HG02610 (cell line): ENCODE data around the gene ATP6V1B1.

Experiments used
- ATAC-seq: cut with Tn5 transposase; IDR thresholded peaks from one replicate; pipeline ENCODE4 v1.9.1; 2021; ENCODE audit warnings: mild to moderate bottlenecking, moderate library complexity; ENCODE audit not compliant: unreplicated experiment

ATP6V1B1 gene

DNA sequence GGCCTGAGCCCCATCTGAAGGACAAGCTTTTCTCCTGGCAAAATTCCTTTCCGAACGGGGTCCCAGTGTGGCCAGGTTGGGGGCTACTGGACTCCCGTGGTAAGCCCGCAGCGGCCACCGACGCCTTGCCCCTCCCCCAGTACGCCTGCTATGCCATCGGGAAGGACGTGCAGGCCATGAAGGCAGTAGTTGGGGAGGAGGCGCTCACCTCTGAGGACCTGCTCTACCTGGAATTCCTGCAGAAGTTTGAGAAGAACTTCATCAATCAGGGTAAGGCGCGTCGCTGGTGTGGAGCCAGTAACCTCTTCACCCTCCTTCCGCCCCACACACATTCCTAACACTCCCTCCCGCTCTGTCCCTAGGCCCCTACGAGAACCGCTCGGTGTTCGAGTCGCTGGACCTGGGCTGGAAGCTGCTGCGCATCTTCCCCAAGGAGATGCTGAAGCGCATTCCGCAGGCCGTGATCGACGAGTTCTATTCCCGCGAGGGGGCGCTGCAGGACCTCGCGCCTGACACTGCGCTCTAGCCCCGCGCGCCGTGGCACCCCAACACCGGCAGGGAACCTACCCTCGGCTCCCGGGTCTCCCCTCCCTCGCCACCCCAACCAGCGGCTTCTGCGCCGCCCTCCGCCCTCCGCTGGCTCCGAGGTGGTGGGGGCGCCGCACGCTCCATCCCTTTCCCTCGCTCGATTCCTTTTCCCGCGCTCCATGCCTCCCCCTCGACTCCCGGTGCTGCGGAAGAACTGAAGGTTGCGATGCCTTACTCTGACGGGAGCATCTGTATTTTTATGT is 29.1 kb downstream of the ATP6V1B1 start:
- peak; percentile 73 for ATAC-seq

DNA sequence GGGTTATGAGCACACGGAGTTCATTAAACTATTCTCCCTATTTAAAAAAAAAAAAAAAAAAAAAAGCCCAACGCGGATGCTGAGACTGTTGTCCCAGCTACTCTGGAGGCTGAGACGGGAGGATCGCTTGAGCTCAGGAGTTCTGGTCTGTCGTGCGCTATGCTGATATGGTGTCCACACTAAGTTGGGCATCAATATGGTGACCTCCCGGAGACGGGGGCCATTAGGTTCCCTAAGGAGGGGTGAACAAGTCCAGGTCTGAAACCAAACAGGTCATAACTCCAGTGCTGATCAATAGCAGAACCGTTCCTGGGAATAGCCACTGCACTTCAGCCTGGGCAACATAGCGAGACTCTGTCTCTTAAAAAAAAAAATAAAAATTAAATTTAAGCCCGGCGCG is 29.8 kb downstream of the ATP6V1B1 start:
- ATAC-seq = no peak

DNA sequence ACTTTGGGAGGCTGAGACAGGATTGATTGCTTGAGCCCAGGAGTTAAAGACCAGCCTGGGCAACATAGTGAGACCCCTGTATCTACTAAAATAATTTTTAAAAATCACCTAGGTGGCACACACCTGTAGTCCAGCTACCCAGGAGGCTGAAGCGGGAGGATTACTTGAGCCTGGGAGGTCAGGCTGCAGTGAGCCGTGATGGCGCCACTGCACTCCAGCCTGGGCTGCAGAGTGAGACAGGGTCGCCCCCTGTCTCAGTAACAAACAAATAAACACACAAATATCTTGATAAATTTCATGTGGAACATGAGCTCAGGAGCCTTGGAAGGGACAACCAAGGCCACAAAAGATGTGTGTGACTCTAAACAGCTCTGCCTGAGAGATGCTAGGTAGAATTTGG is 31.0 kb downstream of the ATP6V1B1 start:
- no peak for ATAC-seq

DNA sequence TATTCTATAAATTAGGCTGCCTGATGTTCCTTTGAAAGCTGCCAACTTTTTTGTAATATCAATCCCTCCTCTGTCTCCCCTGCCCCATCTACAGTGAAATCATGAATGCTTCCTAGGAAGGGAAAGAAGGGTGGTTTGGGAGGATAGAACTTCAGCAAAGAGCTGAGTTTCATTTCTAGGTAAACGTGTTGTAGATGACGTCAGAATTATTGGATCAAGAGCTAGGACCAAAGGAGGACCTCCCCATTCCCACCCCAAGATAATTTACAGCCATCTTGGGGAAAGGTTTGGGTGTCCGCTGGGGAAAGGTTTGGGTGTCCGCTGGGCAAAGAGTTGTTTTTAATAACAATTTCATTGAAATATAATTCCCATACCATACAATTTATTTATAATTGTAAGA is 31.5 kb downstream of the ATP6V1B1 start:
- no peak for ATAC-seq

DNA sequence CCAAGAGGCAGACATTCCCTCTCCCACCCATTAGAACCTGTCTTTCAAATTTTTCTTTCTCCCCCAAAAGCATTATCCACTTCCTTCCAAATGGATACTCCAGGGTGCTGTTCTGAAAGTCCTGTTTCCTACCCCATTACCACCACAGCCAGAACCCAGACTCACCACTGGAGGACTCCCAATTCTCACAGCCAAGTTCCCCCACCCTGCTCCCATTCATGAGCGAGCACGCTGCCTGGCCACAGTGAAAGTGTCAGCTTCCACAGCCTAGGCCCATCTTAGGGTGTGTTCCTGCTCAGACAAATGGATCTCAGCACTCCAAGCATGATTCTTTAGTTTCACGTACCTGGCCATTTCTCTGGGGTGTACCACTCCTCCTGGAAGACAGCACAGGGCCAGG is 38.9 kb downstream of the ATP6V1B1 start:
- no peak for ATAC-seq

DNA sequence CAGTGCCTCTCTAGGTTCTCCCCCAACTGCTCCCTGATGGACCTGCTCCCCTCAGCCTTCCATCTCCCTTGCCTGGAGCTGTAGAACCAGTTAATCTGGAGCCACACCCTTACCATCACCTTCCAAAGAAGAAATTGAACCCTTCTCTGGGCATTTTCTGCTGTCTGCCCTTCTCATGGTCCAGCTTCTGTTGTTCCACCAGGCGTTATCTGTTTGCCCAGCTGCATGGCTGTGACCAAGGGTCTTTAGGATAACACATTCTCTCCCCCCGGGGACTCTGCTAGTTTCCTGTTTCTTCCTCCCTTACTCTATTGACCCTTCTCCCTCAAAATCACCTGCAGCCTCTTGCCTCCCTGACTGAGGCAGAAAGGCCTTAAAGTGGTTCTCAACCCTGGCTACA is 39.5 kb downstream of the ATP6V1B1 start:
- ATAC-seq = no peak

DNA sequence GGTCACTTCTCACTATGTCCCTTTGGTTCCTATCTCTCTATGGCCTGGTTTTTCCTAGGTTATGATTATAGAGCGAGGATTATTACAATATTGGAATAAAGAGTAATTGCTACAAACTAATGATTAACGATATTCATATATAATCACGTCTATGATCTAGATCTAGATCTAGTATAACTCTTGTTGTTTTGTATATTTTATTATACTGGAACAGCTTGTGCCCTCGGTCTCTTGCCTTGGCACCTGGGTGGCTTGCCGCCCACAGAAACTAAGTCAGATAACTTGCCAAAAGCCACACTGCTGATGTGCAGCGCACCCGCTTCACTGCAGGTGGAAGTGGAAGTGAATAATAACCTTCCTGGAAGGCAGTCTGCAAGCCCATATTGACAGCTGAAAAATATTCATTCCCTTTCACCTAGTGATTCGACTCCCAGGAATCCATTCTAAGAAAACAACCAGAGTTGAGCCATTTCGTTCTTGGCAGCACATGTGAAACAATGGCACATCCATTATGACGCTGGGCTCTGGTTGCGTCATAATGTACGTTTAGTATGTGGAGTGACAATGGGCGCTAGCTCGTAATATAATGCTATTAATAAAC is 42.0 kb downstream of the ATP6V1B1 start:
- ATAC-seq = no peak

DNA sequence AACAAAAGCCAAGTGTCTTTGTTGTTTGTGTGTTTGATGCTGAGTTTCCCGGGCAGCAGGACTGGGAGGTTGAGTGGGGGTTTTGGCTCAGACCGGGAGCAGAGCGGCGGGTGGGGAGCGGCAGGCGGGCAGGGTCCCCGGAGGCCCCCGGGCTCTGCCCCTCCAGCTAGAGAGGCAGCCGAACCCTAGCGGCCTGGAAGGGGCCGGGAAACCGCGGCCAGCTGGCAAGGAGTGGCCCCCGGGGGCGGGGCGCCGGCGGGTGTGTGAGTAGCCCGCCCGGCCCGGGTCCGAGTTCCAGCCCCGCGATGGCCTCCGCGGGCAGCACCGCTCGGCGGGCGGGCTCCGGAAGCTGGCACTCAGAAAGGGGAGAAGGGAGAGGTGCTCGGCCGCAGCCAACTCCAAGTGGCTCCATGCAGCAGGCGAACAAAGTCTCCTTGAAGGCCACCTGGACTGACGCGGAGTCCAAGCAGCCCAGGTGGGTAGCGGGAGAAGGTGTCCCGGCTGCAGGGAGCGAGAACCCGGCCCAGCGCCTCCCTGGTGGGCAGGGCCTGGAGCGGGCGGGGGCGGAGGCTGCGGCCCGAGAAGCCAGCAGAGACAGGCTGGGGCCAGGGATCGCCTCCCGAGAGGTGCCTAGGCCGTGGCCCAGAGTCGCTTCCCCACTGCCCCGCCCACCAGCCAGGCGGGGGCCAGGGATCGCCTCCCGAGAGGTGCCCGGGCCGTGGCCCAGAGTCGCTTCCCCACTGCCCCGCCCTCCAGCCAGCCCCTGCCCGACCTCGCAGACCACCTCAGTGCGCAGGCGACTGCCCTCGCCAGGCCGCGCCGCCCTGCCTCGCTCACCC is 42.9 kb downstream of the ATP6V1B1 start, which contains the start of gene ANKRD53:
Gene ANKRD53, plus strand, starts transcription at position 290 of the 839 bp plus-strand sequence. Its CDS starts 16 bp downstream, at position 306.
- ATAC-seq = no peak

DNA sequence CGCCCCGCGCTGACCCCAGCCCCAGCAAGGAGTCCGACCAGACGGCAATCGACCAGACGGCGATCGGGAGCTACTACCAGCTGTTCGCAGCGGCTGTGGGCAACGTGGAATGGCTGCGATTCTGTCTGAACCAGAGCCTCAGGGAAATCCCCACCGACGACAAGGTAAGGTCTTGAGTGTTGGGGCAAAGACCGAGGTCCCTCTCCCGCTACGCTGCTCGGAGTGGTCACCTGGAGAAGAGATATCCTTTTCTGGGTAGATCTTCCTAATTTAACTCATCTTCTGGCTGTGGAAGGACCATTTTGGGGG is 43.4 kb downstream of the ATP6V1B1 start:
- no peak for ATAC-seq

DNA sequence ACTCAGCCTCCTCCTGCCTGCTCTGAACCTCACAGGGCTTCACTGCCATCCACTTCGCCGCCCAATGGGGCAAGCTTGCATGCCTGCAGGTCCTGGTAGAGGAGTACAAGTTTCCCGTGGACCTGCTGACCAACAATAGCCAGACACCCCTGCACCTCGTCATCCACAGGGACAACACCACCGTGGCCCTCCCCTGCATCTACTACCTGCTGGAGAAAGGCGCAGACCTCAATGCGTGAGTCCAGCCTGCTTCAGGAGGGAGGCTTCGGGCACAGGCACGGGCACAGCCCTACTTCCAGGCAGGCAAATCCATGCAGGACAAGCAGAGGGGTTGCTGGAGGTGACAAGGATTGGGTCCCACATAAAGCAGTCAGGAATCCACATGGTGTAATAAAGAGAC is 43.9 kb downstream of the ATP6V1B1 start:
- ATAC-seq = no peak

DNA sequence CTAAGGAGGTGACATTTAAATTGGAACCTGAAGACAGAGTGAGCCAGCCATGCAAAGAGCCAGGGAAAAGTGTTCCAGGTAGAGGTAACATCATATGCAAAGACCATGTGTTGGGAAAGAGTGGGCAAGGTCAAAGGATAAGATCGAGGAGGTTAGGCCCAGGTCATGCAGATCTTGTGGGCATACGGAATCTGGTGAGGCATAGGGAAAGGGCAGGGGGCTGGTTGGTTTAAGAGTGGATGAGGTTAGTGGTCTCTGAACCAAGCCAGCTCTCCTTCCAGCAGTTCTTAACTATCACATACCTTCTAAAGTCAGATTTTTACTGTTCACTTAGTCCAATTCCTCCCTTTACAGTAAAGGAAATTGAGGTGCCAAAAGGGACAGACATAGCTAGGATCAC is 45.7 kb downstream of the ATP6V1B1 start:
- no peak for ATAC-seq

DNA sequence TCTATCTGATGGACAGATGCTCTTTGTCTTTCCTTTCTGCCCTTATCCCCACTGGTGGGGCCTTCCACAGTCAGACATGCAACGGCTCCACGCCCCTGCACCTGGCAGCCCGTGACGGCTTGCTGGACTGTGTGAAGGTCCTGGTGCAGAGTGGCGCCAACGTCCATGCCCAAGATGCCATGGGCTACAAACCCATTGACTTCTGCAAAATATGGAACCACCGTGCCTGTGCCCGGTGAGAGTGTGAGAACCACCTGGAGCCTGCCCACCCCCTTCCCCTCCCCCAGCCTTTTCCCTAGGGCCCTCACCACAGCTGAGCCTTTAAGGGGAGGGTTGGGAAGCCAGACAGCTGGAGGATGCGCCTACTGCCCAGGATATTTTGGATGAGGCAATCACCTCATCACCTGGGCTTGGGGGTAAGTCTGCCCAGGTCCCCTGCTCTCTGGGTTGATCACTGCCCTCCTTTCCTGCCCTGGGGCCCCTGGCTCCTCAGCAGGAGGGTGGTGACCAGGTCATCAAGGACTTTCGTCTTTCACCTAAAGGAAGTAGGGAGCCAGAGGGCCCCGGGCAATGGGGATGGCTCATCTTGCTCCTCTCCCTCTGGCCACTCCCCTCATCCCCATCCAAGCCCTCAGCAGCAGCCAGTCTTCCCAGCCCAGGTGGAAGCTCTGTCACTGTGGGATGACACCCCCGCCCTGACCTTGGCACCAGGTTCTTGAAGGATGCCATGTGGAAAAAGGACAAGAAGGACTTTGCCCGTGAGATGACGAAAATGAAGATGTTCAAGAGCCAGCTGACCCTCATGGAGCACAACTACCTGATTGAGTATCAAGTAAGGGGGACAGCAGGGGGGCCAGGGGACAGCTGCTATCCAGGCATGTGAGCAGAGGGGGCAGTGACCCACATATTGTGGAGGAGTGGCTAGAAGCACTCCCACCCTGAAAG is 46.4 kb downstream of the ATP6V1B1 start:
- no peak for ATAC-seq

DNA sequence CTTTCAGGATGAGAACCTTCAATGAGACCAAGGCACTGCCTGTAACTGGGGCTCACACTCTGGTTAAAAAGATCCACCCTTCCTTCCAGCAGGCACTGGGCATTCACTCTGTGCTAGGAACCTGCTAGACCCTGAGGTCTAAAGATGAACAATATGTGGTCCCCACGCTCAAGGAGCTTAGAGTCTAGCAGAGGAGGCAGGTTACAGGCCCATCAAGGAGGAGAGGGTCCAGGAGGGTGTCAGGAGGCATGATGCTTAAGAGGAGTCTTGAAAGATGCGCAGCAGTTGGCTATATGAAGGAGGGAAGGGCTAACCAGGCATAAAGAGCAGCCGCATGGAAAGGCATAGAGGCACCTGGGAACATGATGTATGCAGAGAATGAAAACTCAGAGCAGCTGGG is 47.3 kb downstream of the ATP6V1B1 start:
- ATAC-seq = no peak

DNA sequence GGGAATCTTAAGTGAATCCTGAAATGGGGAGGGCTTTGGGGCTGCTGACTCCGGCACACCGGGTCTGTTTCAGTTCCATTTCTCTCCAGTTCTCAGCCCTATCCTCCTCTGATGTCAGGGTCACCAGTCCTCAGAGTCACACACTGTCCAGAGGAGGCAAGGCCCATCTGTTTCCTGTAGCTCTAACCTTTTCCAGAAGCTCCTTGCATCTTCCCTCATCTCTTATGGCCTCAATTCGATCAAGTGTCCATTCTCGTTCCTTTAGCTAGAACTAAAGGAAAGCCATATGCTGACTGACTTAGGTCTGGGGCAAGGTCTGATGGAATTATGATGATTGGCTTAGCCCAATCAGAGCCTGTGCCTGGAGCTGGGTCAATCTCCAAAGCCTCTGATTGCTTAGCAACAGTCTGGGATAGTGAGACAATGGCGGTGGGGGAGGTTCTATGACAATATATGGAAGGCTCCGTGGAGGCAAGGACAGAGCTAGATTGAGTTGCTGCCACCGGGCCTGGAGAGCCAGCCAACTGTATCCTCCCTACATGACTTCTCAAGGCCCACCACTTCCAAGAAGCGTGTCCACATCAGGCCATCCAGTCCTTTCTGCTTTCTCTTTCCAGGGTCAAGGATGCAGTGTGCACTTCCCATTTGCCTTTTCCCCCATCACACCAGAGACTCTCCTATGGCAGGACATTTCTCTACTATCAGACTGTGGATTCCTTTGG is 48.0 kb downstream of the ATP6V1B1 start:
- ATAC-seq = no peak

DNA sequence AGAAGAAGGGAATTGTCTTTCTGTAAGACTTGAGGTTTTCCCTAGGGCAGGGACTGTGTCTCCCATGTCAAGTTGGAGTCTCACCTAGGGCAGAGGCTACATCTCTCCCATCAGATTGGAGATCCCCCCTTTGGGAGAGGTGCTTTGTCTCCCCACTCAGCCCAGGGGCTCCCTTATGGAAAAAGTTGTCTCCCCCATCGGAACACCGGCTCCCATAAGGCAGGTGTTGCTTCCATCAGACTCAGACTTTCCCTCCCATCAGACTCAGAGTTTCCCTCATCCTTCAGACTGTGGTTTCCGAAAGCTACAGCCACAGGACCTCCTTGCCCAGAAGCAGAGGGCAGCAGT is 48.5 kb downstream of the ATP6V1B1 start:
- no peak for ATAC-seq

DNA sequence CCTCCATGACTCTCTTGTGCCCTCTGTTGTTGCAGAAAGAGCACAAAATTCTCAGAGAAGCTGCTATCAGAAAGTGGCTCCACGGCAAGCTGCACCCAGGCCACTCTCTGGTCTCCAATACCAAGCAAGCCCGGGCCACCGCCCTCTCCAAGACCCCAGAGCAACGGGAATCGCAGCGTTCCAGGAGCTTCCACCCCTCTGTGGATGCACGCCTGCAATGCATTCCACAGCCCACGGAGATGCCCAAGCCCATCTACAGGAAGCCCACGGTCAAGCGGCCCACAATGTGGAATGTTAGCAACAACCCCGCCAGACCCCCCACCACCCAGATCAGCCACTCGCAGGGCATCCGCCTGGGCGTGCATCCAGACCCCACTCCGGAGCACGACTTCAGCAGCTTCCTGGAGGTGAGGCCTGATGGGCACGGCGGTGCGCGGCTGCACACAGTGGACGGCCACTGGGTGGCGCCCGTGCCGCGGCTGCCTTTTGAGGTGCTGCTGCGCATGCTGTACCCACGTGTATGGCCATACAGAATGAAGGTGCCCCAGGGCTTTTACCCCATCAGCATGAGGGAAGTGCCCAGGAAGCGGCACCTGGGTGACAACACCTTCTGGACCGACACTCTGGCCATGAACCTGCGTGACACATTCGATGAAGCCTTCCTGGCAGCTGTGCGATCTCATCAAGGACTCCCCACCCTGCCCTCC is 49.0 kb downstream of the ATP6V1B1 start:
- peak; percentile 89 for ATAC-seq

DNA sequence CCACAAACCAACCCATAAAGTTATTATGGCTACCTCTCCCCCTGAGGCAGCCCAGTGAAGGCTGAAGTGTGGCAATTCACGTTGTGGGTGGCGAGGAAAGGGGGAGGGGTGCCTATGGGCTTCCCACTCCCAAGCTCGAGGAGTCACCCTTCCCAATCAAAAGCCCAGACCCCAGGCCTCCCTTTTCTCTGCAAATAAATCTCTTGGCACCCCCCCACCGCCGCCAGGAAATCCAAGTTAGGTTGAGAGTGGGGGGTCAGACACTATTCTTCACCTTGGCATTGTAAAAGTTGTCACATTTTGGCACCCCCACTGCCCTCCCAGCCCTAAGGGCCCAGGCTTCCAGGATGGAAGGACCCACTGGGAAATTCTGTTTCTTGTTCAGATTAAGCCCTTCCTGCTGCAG is 49.6 kb downstream of the ATP6V1B1 start:
- no peak for ATAC-seq

DNA sequence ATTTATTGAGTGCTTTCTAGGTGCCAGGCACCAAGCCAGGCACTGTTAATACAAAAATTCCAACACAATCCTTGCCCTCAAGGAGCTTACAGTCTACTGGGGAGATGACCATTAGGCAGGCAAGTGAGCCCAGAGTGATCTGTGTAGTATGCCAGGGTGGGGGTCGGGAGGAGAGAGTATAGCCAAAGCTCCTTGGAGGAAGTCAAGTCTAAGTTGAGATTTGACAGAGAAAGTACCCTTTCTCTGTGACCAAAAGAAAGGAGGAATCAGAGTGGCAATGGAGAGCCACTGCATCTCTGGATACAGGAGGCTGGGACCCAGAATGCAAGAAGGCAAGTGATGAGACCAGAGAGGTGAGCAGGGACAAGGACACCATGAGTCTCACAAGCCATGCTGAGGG is 50.3 kb downstream of the ATP6V1B1 start:
- no peak for ATAC-seq

DNA sequence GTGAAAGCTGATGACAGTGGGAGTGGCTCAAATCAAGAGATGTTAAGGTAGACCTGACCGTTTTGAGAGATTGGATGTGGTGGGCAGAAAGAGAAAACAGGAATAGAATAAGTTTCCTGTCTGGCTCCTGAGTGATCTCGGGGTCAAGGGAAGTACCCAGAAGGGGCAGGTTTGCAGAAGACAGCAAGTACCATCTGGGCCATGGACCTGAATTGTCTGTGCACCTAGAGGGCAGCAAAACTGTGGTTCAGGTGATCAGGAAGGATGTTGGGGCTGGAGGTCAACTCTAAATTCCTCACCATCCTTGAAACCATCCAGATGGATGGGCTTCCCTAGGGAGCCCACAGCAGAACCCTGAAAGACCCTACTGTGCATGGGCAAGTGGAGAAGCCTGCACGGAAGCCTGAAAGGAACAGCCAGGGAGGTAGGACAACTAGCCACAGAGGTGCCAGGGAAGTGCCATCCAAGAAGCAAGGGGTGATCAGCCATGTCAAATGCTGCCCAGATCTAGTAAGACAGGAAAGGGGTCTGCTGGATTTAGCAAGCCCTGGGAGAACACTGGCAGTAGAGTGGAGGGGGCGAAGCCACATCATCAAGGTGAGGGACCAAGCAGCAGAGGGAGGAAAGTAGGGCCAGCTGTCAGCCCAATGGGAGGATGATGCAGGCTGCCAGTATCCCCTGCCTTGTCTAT is 50.9 kb downstream of the ATP6V1B1 start:
- ATAC-seq = no peak
